Cardiac muscle cell (in vitro differentiated cells and primary cell): Measurements from ENCODE around the gene ASIC4. TPM values are rescaled to one million over a fixed set of nuclear protein-coding genes. Genes with fewer than 3 reads are reported as not detected.

Experiments
- DNase-seq, 2 donors: peaks; one replicate each; pipeline versions ENCODE4 v3.0.0 to v3.0.0-alpha.2; 2010 to 2017; ENCODE audit warnings: low read depth in 1 of 2, low spot score in 1 of 2
- H3K27ac ChIP-seq: fragments of 200-600 bp; sonication (generic); 2 replicates; pipeline ENCODE4 v1.5.1; 2016
- H3K27me3 ChIP-seq: fragments of 200-600 bp; sonication (generic); 2 replicates; pipeline ENCODE4 v1.6.0; 2016; ENCODE audit warnings: control low read depth
- H3K36me3 ChIP-seq: fragments of 200-600 bp; sonication (generic); 2 replicates; pipeline ENCODE4 v1.5.1; 2016; ENCODE audit warnings: control low read depth
- H3K4me1 ChIP-seq: fragments of 200-600 bp; sonication (generic); 2 replicates; pipeline ENCODE4 v1.8.1; 2017; ENCODE audit warnings: low read depth, mild to moderate bottlenecking, mixed run types
- H3K4me3 ChIP-seq: fragments of 200-600 bp; sonication (generic); 2 replicates; pipeline ENCODE4 v1.5.1; 2016; ENCODE audit warnings: mild to moderate bottlenecking
- H3K9me3 ChIP-seq: fragments of 200-600 bp; sonication (generic); 2 replicates; pipeline ENCODE4 v1.5.1; 2017; ENCODE audit warnings: low read depth, mild to moderate bottlenecking, control low read depth
- CTCF ChIP-seq: IDR thresholded peaks from 2 replicates; pipeline ENCODE4 v1.5.1; 2012; ENCODE audit warnings: low read depth, mild to moderate bottlenecking, low read length
- polyA plus RNA-seq: library from polyadenylated mRNA; unstranded; fragments of >200 nt; fragmentation: Nextera tagmentation; extraction: Ambion mirVana; gene quantifications from 2 replicates; pipeline ENCODE4 v1.2.1, GENCODE V29; 2016
- total RNA-seq: library from RNA; depleted of rRNA; stranded (reverse); fragments of >200 nt; gene quantifications from 2 replicates; pipeline ENCODE4 v1.2.3, GENCODE V29; 2016

The ASIC4 gene
- total and polyA plus RNA-seq, 2 experiments from 2014 or later: 3.3 to 9.5 TPM

DNA sequence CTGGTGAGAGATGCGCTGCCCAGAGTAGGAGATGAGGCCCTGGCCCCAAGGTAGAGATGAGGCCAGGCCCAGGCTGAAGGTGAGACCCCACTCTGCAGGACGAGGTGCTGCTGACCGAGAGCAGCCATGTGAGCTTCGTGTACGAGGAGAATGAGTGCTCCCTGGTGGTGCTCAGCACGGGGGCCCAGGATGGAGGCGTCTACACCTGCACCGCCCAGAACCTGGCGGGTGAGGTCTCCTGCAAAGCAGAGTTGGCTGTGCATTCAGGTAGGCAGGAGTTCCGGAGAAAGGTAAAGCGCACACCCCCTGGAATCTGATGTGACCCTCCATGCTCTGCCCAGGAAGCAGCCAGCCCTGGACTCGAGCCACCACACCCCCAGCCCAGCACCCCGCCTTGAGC lies 37.1 kb upstream of the ASIC4 start:
- Histone ChIP-seq H3K9me3 (no peaks in the 10 kb centered on the region), H3K27ac (no peak overlapping the region), H3K27me3 (no peaks in the 10 kb centered on the region), H3K36me3 (peaks cover 43% of the 10 kb centered on the region), H3K4me3 (no peak overlapping the region), H3K4me1 (peaks cover 24% of the 10 kb centered on the region)
- no peak for TF ChIP-seq CTCF
- DNase-seq: no peak

DNA sequence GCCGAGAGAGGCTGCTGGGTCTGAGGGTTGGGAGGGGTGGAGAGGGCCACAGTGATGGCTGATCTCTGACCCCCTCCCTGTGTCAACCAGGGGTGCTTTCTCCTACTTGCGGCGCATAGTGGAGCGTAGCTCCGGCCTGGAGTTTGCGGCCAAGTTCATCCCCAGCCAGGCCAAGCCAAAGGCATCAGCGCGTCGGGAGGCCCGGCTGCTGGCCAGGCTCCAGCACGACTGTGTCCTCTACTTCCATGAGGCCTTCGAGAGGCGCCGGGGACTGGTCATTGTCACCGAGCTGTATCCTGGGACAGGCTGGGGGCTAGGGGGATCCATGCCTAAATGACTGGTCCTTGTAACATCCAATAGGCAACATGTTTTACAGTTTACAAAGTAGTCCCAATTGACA lies 36.5 kb upstream of the ASIC4 start:
- no peak for TF ChIP-seq CTCF

GRCh38 chr2:219478916-219479315 lies 35.4 kb upstream of the ASIC4 start:
- DNase-seq: no peak
- peaks cover 41% of the 10 kb centered on the region for H3K36me3 ChIP-seq
- no peak for TF ChIP-seq CTCF

More for the DNA sequence above, 36.5 kb upstream of the ASIC4 start:
- H3K4me3 ChIP-seq: no peak overlapping the region
- H3K27ac ChIP-seq: no peak overlapping the region
- H3K9me3 ChIP-seq: no peaks in the 10 kb centered on the region
- DNase-seq: no peak
- H3K36me3 ChIP-seq: peaks cover 43% of the 10 kb centered on the region
- H3K27me3 ChIP-seq: no peaks in the 10 kb centered on the region
- H3K4me1 ChIP-seq: peaks cover 24% of the 10 kb centered on the region

DNA sequence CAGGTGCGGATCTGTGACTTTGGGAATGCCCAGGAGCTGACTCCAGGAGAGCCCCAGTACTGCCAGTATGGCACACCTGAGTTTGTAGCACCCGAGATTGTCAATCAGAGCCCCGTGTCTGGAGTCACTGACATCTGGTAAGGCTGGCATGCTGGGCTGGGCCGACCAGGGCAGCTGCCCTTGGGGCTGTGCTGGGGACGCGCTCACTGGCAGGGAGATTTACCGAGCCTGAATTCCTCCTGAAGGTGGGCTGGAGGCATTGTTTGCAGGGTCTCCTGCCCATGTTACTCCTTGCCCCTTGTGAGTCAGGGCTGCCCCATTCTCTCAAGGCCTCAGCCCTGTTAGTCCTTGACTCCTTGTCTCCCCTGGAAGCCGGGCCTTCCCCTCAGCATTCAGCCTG lies 34.3 kb upstream of the ASIC4 start:
- Histone ChIP-seq H3K9me3 (no peaks in the 10 kb centered on the region), H3K4me1 (peaks cover 30% of the 10 kb centered on the region), H3K27ac (no peak overlapping the region), H3K27me3 (peaks cover 5% of the 10 kb centered on the region), H3K36me3 (peaks cover 40% of the 10 kb centered on the region), H3K4me3 (no peak overlapping the region)
- no peak for DNase-seq
- no peak for TF ChIP-seq CTCF

More at GRCh38 chr2:219478916-219479315, 35.4 kb upstream of the ASIC4 start:
- no peaks in the 10 kb centered on the region for H3K27me3 ChIP-seq
- H3K4me3 ChIP-seq: no peak overlapping the region
- no peak overlapping the region for H3K27ac ChIP-seq
- H3K9me3 ChIP-seq: no peaks in the 10 kb centered on the region
- H3K4me1 ChIP-seq: peaks cover 27% of the 10 kb centered on the region

- Histone ChIP-seq H3K27ac (no peak overlapping the region), H3K36me3 (peaks cover 36% of the 10 kb centered on the region), H3K9me3 (no peaks in the 10 kb centered on the region), H3K27me3 (peaks cover 5% of the 10 kb centered on the region), H3K4me3 (no peak overlapping the region), H3K4me1 (peaks cover 26% of the 10 kb centered on the region)
- no peak for TF ChIP-seq CTCF
- DNase-seq: no peak
These were observed 31.4 kb upstream of the ASIC4 start for GRCh38 chr2:219482674-219483405.
